ENCODE results near the gene AGFG1. TPM values are rescaled to one million over a fixed set of nuclear protein-coding genes. Genes with fewer than 3 reads are reported as not detected.

AGFG1 gene
- total RNA-seq, 1 experiment from 2014 or later: 119 TPM

DNA sequence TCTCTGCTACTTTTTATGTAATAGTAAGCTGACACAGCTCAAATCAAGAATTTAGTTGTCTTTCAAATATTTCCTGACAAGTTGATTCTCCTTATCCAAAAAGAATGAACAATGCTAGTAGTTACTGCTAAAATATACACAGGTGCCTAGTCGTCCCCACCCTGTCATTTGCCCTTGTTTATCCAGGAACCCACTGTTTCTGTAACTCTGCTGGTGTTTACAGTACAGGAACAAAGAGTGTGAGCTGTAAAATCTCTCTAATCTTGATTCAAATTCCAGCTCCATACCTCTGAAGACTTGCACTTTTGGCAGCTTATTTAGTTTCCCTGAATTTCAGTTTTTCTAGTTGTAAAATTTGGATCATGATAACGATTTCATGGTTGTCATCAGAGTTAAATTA is 105.6 kb downstream of the AGFG1 start:
- peaks cover 7% of the 10 kb centered on the region for H3K9me3 ChIP-seq (ENCODE audit: insufficient read depth, low read depth)
- intact Hi-C loops (cut with micrococcal nuclease; ENCODE audit: unreplicated experiment): loop anchor here (10.0 kb wide), 1 partner anchor 187 kb away; no protein-coding TSS in a partner anchor
- no peak overlapping the region for H3K4me3 ChIP-seq
- no peaks in the 10 kb centered on the region for H3K27me3 ChIP-seq (ENCODE audit: insufficient read depth, low read depth)
- H4K20me1 ChIP-seq (ENCODE audit: insufficient read depth): no peaks in the 10 kb centered on the region
- H3F3A ChIP-seq (ENCODE audit: insufficient read depth, low read depth): peaks cover 9% of the 10 kb centered on the region
- H3K36me3 ChIP-seq (ENCODE audit: low read depth): no peaks in the 10 kb centered on the region
- H3K79me2 ChIP-seq (ENCODE audit: low read depth): no peaks in the 10 kb centered on the region
- DNase-seq: no peak
- TF ChIP-seq, protein P1, sequence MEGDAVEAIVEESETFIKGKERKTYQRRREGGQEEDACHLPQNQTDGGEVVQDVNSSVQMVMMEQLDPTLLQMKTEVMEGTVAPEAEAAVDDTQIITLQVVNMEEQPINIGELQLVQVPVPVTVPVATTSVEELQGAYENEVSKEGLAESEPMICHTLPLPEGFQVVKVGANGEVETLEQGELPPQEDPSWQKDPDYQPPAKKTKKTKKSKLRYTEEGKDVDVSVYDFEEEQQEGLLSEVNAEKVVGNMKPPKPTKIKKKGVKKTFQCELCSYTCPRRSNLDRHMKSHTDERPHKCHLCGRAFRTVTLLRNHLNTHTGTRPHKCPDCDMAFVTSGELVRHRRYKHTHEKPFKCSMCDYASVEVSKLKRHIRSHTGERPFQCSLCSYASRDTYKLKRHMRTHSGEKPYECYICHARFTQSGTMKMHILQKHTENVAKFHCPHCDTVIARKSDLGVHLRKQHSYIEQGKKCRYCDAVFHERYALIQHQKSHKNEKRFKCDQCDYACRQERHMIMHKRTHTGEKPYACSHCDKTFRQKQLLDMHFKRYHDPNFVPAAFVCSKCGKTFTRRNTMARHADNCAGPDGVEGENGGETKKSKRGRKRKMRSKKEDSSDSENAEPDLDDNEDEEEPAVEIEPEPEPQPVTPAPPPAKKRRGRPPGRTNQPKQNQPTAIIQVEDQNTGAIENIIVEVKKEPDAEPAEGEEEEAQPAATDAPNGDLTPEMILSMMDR (conservative IDR thresholded peaks at IDR 0.05): no peak
- no peak for TF ChIP-seq EZH2 (IDR thresholded peaks at IDR 0.05; ENCODE audit: low read depth)
- H3K9me2 ChIP-seq (ENCODE audit: insufficient read depth): peaks cover 4% of the 10 kb centered on the region; the same call in 1 of the 2 replicates
- CTCF ChIA-PET: no interaction called here
- POLR2A ChIA-PET (ENCODE audit: unreplicated experiment): interaction anchor here (0.6 kb wide), 2 partner anchors 46 to 102 kb away, joined by 3 to 6 read pairs; no protein-coding TSS in a partner anchor
- H3K27ac ChIP-seq: no peak overlapping the region
- H3K4me2 ChIP-seq: no peak overlapping the region
- no TSS peak for BruUV-seq (replicated peaks)
- no peaks in the 10 kb centered on the region for H3K4me1 ChIP-seq (replicated peaks; ENCODE audit: insufficient read depth)
- no peak overlapping the region for H2AFZ ChIP-seq

DNA sequence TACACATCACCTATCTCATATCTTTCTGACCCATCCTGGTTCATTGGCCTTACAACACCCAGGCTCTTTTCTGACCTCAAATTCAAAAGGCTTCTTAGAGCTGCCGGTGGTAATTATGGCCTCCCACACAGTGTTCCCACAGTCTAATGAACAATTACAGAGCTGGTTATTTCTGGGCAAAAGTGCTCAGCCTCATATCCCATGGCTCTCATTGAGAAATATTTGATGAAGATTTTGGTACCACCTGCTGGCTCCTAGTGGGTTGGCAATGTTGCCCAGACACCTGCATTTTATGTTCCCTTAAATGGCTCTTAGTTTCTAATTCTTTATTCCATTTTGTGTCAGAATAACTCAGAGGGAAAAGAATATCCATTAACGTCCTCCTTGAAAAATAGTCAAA is 106.7 kb downstream of the AGFG1 start:
- no peaks in the 10 kb centered on the region for H4K20me1 ChIP-seq (ENCODE audit: insufficient read depth)
- H2AFZ ChIP-seq: no peak overlapping the region
- ChIA-PET POLR2A (ENCODE audit: unreplicated experiment) (interaction anchor here (0.6 kb wide), 1 partner anchor 79 kb away, joined by 4 read pairs; no protein-coding TSS in a partner anchor), CTCF (no interaction called here)
- no TSS peak for BruUV-seq (replicated peaks)
- no peaks in the 10 kb centered on the region for H3K36me3 ChIP-seq (ENCODE audit: low read depth)
- TF ChIP-seq, protein P1 (conservative IDR thresholded peaks at IDR 0.05): no peak
- H3K4me3 ChIP-seq: no peak overlapping the region
- no peaks in the 10 kb centered on the region; the same call in 1 of the 2 replicates for H3F3A ChIP-seq (ENCODE audit: insufficient read depth, low read depth)
- H3K27ac ChIP-seq: no peak overlapping the region
- H3K79me2 ChIP-seq (ENCODE audit: low read depth): no peaks in the 10 kb centered on the region
- H3K9me3 ChIP-seq (ENCODE audit: insufficient read depth, low read depth): peaks cover 7% of the 10 kb centered on the region
- no peak for DNase-seq
- no peaks in the 10 kb centered on the region for H3K4me1 ChIP-seq (replicated peaks; ENCODE audit: insufficient read depth)
- no peaks in the 10 kb centered on the region for H3K27me3 ChIP-seq (ENCODE audit: insufficient read depth, low read depth)
- no peak overlapping the region for H3K4me2 ChIP-seq
- H3K9me2 ChIP-seq (ENCODE audit: insufficient read depth): peaks cover 4% of the 10 kb centered on the region; the same call in 1 of the 2 replicates
- intact Hi-C loops (cut with micrococcal nuclease; ENCODE audit: unreplicated experiment): loop anchor here (10.0 kb wide), 1 partner anchor 186 kb away; no protein-coding TSS in a partner anchor

DNA sequence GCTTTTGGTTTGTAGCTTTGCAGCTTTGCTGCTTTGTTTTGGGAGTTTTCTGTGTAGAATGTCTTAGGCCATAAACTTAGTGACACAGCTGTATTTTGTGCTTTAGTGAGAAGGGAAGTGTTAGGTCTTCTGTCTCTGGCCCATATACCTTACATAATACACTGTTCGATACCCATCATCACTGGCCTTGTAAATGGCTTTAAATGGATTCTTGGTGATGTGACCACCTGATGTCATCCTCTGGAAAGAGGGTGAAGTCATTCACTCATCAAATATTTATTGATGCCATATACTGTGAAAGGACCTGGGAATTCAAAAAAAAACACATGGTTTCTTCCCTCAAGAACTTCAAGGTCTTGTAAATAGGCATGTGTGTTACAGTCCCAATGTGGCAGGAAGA is 107.8 kb downstream of the AGFG1 start:
- no peak for TF ChIP-seq EZH2 (IDR thresholded peaks at IDR 0.05; ENCODE audit: low read depth)
- TF ChIP-seq, protein P1 (conservative IDR thresholded peaks at IDR 0.05): no peak
- no peaks in the 10 kb centered on the region for H4K20me1 ChIP-seq (ENCODE audit: insufficient read depth)
- no TSS peak for BruUV-seq (replicated peaks)
- no peaks in the 10 kb centered on the region for H3K27me3 ChIP-seq (ENCODE audit: insufficient read depth, low read depth)
- H3K4me1 ChIP-seq (replicated peaks; ENCODE audit: insufficient read depth): no peaks in the 10 kb centered on the region
- H3K36me3 ChIP-seq (ENCODE audit: low read depth): no peaks in the 10 kb centered on the region
- POLR2A ChIA-PET (ENCODE audit: unreplicated experiment): no interaction called here
- H3K27ac ChIP-seq: no peak overlapping the region
- H2AFZ ChIP-seq: no peak overlapping the region
- intact Hi-C loops (cut with micrococcal nuclease; ENCODE audit: unreplicated experiment): loop anchor here (10.0 kb wide), 1 partner anchor 185 kb away; no protein-coding TSS in a partner anchor
- peaks cover 4% of the 10 kb centered on the region; the same call in 1 of the 2 replicates for H3K9me2 ChIP-seq (ENCODE audit: insufficient read depth)
- peaks cover 7% of the 10 kb centered on the region for H3K9me3 ChIP-seq (ENCODE audit: insufficient read depth, low read depth)
- H3K4me3 ChIP-seq: no peak overlapping the region
- no peak overlapping the region for H3K4me2 ChIP-seq
- DNase-seq: no peak
- H3K79me2 ChIP-seq (ENCODE audit: low read depth): no peaks in the 10 kb centered on the region
- no peaks in the 10 kb centered on the region; the same call in 1 of the 2 replicates for H3F3A ChIP-seq (ENCODE audit: insufficient read depth, low read depth)
- CTCF ChIA-PET: no interaction called here
